ENCODE data around the gene SYT10.

Gene SYT10

GRCh38 chr12:33330940-33331339 lies 108.7 kb downstream of the SYT10 start:
- DNase-seq, result no peak
